ENCODE measurements around the gene ARHGEF9.
"Not testable (repeated sequence)": the region's sequence is repeated elsewhere in the genome, so short reads cannot be mapped to it uniquely, and the experiment has no call there.

Gene ARHGEF9

DNA sequence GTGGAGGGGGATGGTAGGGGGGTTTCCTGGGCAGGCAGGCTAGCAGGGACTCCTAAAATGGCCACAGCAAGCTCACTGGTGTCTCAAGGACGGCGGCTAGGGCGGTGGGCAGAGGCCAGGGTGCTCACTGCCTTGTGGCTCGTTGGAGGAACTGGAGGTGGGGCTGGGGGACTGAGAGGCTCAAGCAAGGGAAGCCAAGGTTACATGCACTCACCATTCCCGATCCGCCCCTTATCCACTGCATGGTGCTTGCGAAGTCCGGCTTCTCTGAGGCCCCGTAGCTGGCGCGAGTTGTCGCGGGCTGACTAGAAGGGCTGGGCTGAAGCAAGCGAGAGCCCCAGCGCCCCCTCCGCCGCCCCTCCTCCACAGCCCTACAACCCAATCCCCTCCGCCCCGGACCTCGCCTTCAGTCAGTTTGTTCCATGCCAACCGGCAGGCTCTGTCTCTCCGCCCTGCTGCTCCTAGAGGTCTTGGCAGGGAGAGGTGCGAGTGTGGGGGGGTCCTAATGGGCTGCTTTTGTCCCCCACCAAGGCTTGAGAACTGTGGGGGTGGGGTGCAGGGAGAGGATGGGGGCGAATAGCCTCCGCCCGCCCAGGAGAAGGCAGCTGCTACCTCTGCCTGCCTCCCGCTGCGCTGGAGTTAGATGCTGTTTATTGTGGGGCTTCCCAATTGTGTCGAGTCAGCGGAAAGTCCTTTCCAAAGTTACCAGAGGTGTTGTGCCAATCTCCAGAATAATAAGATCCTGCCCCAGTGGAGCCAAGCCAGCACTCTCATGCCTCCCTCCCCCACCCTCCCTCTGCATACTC, at the start of gene ARHGEF9:
TSS of gene ARHGEF9 (minus strand) at position 313 of the 806 bp plus-strand sequence. CDS start at position 244, 69 bp downstream.
- DNase-seq: no peak

DNA sequence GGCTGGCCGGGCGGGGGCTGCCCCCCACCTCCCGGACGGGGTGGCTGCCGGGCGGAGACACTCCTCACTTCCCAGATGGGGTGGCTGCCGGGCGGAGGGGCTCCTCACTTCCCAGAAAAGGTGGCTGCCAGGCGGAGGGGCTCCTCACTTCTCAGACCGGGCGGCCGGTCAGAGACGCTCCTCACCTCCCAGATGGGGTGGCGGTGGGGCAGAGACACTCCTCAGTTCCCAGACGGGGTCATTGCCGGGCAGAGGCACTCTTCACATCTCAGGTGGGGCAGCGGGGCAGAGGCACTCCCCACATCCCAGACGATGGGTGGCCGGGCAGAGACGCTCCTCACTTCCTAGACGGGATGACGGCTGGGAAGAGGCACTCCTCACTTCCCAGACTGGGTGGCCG, 40.4 kb upstream of the ARHGEF9 start:
- not testable (repeated sequence) for DNase-seq

DNA sequence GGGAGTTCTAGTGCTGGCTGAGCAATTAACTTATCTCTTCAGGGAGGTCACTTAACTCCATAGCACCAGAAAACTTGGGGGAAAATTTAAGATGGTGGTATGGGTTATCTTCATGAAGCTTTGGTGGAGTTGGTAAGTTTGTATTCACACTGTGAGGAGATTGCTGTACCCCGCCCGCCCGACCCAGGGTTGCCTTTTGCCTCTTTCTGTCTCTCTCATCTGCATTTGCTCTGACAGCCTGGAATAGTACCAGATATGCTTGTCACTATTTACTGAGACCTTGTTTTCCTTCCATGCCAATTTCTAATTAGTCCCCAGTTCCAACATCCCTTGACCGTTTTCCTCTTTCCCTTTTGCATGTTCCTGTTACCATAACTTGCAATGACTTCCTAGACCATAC, 33.1 kb upstream of the ARHGEF9 start:
- no peak for DNase-seq

DNA sequence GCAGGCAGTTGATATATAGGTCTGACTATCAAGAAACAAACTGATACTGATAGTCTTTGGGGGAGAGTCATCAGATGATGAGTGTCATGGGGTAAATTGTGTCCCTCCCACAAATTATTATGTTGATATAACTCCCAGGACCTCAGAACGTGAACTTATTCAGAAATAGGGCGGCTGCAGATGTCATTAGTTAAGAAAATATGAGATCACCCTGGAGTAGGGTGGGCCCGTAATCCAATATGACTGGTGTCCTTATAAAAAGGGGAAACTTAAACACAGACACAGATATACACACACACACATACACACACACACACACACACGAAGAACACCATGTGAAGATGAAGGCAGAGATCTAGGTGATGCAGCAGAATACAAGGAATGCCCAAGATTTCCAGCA, 32.7 kb upstream of the ARHGEF9 start:
- DNase-seq: no peak

- no peak for DNase-seq
Measured at GRCh38 chrX:63812823-63813222, 27.8 kb upstream of the ARHGEF9 start.

DNA sequence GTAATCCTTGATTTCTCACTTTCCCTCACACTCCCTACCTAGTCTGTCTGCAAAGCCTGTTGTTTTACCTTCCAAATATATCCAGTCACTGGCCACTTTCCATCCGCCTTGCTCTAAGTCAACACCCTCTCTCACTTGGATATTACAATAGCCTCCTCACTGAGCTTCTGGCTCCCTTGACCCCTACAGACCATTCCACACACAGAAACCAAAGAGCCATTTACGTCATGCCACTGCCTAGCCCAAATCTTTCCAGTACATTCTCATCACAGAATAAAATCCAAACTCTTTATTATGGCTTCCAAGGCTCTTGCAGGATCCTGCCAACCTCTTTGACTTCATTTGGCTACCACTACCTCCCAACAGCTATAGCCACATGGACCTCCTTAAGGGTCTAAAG, 25.7 kb upstream of the ARHGEF9 start:
- no peak for DNase-seq

DNA sequence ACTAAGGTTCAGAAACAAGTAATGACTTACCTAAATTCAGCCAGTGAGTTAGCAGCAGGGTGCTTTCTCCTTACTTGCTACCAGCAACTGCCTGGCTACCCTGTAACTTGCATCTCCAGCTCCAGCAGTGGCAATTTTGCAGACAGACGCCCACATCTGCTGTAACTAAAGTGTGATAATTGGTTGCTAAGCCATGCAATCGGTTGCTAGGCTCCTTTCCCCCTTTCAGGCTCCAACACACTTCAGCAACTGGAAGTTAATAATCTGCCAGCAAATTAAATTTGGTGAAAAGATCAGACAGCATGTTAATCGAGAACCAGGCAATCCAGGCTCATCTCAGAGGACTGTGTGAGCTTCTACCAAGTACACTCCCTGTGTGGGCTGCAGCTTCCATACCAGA, 24.2 kb upstream of the ARHGEF9 start:
- no peak for DNase-seq

DNA sequence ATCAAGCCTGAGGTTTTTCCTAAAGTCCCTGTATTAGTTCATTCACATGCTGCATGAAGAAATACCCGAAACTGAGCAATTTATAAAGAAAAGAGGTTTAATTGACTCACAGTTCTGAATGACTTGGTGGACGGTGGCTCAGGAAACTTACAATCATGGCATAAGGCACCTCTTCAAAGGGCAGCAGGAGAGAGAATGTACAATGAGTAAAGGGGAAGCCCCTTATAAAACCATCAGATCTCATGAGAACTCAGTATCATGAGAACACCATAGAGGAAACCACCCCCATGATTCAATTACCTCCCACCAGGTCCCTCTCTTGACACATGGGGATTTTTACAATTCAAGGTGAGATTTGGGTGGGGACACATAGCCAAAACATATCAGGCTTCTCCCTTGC, 10.4 kb upstream of the ARHGEF9 start:
- not testable (repeated sequence) for DNase-seq

GRCh38 chrX:63785708-63786040, 660 bp upstream of the ARHGEF9 start:
- DNase-seq: no peak

- DNase-seq: no peak
Measured at GRCh38 chrX:63784346-63784901, 590 bp downstream of the ARHGEF9 start.

DNA sequence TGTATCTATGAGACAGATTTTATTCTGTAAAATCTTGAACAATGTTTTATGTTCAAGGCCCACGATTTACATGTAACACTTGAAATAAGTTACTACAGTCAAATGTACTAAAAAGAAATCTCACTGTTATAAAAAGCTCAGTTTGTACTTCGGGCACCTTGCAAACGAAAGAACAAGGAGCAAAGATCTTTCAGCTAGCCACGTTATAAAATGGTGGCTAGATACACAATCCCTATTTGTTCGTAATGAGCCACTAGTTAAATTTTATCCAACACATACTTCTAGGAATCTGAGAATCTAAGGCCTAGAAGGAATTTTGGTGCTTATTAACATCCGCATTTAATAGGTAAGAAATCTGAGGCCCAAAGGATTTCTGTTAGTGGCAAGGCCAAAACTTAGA, 2.5 kb downstream of the ARHGEF9 start:
- no peak for DNase-seq

- DNase-seq: no peak
Measured at GRCh38 chrX:63768760-63769159, 16.3 kb downstream of the ARHGEF9 start.

- DNase-seq: no peak
Measured at GRCh38 chrX:63765712-63766111, 19.3 kb downstream of the ARHGEF9 start.

DNA sequence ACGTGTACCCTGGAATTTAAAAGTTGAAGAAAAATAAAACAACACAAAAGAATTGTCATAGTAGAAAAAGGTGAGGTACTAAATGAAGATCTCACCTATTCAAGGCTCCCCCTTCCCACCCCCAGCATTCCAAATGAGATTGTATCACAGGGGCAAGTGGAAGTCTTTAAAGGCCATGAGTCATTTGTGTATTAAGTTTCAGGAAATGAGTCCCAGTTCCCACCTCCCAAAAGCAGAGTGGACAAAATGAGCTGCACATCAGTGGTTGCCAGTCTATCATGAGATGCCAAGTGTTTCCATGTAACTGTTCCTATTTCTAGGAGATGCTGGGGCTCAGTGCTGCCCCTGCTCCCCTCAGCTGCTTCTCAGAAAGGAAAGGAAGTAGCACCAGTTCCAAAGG, 20.1 kb downstream of the ARHGEF9 start:
- DNase-seq: no peak

DNA sequence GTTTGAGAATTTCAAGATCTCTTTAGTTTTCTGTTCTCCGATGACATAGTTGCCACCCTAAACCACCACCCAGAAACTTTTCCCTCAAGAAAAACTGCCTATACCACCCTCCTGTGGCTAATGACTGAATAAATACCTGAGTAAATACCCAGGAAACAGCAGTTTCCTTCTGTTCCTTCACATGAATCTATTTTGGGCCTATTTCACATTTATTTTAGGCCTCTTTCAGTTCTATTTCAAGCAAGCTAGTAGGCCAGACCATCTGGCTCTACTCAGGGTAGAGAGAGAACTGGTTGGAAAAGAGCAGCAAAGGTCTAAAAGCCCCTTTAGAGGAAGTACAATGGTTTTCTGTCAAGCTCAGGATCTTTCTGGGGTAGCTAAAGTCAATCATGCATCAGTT, 23.4 kb downstream of the ARHGEF9 start:
- DNase-seq: no peak

- DNase-seq: no peak
Measured at GRCh38 chrX:63758011-63758410, 27.0 kb downstream of the ARHGEF9 start.

GRCh38 chrX:63755892-63756291, 29.1 kb downstream of the ARHGEF9 start:
- DNase-seq: no peak

DNA sequence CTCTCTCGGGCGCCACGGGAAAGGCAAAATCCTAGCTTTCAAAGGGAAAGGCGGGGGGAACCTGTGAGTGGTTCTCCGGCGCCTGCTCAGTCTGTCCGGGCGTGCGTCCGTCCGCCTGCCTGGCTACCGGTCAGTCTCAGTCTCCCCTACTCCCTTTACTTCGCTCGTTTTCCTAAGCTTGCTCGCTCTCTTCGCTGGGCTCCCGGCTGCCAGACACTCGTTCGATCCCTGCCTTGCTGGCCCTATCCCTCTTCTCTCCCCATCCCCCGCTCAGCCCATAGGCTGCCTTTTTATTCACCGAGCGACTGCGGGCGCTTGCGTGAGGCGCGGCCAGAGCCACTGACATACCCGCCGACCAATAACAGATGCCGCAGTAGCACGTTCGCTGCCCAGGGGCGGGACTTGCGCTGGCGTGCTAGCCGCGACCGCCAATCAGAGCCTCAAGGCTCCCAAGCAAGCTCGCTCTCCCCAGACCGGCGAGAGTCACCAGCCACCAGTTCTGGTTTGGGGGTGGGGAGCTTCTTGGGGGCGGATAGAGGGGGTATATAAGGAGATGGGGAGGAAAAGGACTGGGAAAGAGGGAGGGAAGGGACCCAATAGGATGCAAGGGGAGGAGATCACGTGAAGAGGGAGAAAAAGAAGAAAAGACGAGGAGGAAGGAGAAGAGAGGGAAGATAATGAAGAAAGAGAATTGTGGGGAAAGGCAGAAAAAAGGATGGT, 30.0 kb downstream of the ARHGEF9 start:
- DNase-seq: peak; percentile 85

- no peak for DNase-seq
Measured at GRCh38 chrX:63754136-63754859, 30.7 kb downstream of the ARHGEF9 start.

DNA sequence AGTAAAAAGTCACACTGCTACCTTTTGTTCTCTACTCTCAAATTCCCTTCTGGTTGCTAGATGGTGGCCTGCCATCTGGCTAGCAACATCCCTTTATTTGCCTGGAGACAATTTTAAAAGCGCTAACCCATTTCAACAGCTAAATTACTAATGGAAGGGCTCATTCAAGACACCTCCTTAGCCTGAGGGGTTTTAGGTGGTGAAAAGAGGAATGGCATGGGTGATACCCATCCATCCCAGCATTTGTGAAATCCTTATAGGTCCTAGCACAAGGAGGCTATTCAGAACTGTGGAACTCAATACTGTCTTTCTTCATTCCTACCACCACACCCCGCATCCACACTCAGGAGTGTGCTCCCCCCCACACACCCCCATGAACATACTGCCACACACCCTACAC, 33.5 kb downstream of the ARHGEF9 start:
- peak; percentile 22 for DNase-seq

GRCh38 chrX:63750811-63751210, 34.2 kb downstream of the ARHGEF9 start:
- DNase-seq: no peak

DNA sequence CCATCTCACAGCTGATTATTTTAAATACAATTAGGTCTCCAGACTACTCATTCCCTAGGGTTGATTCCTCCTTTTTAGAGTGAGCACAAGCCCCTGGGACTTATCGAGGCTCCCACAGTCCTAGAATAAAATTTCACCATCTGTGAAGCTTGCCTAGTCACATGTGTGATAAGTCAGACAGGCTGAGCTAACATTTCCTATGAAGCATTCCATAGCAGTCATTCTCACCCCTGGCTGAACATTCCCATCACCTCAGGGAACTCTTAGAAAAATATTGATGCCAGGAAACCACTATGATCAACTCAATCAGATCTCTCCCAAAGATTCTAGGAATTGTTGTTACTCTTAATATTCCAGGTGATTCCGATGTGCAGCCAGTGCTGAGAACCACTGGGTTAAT, 37.7 kb downstream of the ARHGEF9 start:
- DNase-seq: no peak

GRCh38 chrX:63746715-63747114, 38.3 kb downstream of the ARHGEF9 start:
- DNase-seq: no peak

- no peak for DNase-seq
Measured at GRCh38 chrX:63746278-63746677, 38.7 kb downstream of the ARHGEF9 start.

All from NCI-H2081 treated with DMSO at 0.1 percent for 48 hours (cell line).